ENCODE measurements around the gene MYO5B.

- TF ChIP-seq CTCF (conservative IDR thresholded peaks at IDR 0.05) (no peak), ZFX (IDR thresholded peaks at IDR 0.05) (no peak)
Measured at GRCh38 chr18:50061876-50062517, 132.9 kb downstream of the MYO5B start.
